HG03469 (cell line): ENCODE data around the gene KCNJ18.
"Not testable (repeated sequence)": the region's sequence is repeated elsewhere in the genome, so short reads cannot be mapped to it uniquely, and the experiment has no call there.

Experiments used
- ATAC-seq: cut with Tn5 transposase; IDR thresholded peaks from one replicate; pipeline ENCODE4 v1.9.1; 2021; ENCODE audit warnings: mild to moderate bottlenecking, moderate library complexity, moderate number of reproducible peaks; ENCODE audit not compliant: unreplicated experiment

Gene KCNJ18

DNA sequence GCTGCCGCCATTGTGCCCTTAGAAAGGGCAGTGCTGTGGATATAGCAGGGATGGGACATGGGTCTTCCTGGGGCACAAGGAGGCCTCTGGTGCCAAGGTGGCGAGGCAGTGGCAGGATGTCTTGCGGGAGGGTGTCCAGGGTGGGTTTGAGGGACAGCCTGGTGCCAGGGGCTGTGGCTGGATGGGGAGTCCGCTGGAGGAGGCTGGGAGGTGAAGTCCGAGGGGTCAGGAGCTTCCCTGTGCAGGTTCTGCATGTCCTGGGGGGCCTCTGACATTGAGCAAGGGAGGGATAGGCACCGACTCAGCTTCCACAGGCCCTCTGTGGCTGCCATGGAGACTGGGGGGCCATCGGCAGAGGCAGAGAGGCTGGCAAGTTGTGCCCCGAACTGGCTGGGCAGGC, 9.7 kb downstream of the KCNJ18 start:
- ATAC-seq: not testable (repeated sequence)

DNA sequence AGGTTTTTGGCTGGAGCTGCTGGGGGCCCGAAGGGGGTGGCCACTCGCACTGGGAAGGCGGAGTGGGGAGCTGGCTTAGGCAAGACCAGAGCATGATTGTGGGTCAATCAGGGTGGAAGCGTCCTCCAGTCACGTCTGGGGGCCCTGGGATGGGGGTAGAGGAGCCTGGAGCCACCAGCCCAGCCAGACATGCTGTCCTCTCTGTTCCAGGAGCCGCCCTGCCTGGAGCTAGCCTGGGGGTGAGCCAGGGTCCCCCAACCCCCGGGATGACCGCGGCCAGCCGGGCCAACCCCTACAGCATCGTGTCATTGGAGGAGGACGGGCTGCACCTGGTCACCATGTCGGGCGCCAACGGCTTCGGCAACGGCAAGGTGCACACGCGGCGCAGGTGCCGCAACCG, 10.2 kb downstream of the KCNJ18 start:
- ATAC-seq: not testable (repeated sequence)

DNA sequence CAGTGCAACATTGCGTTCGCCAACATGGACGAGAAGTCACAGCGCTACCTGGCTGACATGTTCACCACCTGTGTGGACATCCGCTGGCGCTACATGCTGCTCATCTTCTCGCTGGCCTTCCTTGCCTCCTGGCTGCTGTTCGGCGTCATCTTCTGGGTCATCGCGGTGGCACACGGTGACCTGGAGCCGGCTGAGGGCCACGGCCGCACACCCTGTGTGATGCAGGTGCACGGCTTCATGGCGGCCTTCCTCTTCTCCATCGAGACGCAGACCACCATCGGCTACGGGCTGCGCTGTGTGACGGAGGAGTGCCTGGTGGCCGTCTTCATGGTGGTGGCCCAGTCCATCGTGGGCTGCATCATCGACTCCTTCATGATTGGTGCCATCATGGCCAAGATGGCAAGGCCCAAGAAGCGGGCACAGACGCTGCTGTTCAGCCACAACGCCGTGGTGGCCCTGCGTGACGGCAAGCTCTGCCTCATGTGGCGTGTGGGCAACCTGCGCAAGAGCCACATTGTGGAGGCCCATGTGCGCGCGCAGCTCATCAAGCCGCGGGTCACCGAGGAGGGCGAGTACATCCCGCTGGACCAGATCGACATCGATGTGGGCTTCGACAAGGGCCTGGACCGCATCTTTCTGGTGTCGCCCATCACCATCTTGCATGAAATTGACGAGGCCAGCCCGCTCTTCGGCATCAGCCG, 10.8 kb downstream of the KCNJ18 start:
- not testable (repeated sequence) for ATAC-seq

DNA sequence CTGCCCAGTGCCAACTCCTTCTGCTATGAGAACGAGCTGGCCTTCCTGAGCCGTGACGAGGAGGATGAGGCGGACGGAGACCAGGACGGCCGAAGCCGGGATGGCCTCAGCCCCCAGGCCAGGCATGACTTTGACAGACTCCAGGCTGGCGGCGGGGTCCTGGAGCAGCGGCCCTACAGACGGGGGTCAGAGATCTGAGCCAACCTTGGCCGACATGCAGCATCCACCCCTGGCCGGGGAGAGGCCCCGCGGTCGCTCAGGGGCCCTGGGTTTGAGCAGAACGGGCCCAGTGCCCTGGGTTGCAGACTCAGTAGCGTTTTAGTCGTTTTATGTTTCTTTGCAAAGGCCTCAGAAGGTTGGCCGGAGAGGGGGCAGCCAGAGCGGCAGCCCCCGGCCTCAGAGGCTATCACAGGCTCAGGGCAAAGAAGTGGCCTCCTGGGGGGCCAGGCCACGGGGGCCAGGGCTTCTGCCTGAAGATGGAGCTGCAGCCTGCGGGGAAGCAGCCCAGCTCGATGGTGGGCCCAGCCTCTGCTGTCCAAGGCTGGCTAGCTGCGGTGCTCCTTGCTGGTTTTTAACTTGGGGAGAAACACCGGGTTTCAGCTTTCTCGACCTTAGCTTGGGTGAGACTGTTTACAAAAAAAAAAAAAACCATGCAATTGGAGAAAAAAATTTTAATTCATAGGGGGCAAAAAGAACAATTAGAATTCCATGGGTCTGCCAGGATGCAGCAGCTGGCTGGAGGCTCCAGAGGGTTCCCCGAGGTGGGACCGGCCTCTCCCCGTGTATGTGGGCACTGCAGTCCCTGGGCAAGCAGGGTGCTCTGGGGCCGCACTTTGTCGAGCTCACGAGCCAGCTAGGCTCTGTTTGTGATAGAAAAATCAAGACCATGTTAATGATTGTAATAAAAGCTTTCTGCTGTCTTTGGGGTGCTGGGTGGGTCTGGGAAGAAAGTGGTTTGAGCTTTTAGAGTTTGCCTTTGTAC, 11.9 kb downstream of the KCNJ18 start:
- ATAC-seq: not testable (repeated sequence)

DNA sequence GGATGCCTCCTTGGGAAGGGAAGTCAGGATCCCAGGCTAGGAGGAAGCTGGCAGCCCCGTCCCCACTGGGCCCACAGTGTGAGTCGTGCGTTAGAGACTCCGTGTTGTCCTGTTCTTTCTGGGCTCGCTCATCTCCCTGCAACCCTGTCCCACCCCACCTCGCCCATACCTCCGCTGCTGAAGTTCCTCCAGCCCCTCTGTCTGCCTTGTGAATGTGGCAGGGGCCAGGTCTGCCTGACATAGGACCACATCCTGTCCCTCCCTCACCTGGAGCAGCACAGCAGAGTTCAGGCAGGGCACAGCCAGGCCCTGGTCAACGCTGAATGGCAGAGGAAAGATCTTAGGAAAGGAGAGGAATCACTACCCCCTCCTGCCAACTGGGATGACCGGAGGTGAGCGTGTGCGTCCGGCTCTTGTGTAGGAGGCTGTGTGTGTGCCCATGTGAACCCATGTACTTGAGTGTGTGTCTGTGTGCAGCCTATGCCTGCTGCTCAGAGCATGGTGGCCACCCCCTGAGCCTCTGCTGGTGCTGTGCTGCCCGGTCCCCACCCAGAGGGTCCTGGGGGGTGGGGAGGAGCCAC, 12.8 kb downstream of the KCNJ18 start:
- no peak for ATAC-seq

DNA sequence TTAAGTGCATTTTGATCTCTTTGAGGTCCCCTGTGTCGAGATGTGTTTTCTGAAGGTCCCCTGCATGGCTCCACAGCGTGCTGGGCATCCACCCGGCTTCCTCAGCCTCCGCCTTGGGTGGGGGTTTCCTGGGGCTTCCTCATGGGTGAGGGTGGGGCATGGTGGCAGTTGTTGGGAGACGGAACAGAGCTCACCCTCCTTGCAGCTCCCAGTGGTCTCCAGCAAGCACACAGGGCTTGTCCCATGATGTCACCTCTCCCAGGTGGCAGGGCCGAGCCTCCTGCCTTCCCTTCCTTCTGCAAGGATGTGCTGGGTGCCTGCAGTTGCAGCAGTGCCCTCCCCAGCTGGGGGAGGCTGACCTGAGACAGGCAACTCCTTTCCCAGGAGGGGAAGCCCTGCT, 13.4 kb downstream of the KCNJ18 start:
- not testable (repeated sequence) for ATAC-seq

DNA sequence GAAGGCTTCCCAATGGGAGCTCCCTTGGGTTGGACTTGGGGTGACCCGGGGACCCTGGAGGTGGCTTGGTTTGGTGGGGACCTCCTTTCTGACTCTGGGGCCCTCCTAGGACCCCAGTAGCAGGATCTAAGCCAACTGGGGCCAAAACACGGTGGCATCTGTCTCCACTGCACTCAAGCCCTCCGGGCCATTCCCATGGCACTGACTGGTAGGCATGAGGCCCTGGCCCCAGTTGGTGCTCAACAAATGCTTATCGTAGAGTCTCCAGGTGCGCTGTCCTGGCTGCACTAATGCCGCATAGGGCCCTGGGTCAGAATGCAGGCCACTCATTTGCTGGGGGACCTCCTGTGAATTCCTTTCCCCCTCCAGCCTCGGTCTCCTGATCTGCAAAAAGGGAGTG, 14.2 kb downstream of the KCNJ18 start:
- ATAC-seq: not testable (repeated sequence)

DNA sequence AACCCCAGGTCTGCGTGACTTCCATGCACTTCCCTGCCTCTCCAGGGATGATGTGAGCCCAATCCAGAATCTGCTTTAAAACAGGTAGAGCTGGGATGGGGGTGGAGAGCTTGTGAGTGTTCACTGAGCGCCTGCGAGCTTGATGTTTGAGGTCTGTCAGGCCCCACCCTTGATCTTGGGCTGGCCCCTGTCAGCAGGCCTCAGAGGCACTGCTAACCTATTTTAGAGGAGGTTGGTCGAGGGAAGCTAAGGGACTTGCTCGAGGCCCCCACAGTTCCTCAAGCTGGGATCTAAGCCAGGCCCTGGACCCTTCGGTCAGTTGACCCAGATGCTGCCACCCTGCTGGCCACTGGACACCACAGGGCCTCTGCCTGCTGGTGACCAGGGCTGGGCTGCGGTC, 14.8 kb downstream of the KCNJ18 start:
- ATAC-seq: not testable (repeated sequence)

DNA sequence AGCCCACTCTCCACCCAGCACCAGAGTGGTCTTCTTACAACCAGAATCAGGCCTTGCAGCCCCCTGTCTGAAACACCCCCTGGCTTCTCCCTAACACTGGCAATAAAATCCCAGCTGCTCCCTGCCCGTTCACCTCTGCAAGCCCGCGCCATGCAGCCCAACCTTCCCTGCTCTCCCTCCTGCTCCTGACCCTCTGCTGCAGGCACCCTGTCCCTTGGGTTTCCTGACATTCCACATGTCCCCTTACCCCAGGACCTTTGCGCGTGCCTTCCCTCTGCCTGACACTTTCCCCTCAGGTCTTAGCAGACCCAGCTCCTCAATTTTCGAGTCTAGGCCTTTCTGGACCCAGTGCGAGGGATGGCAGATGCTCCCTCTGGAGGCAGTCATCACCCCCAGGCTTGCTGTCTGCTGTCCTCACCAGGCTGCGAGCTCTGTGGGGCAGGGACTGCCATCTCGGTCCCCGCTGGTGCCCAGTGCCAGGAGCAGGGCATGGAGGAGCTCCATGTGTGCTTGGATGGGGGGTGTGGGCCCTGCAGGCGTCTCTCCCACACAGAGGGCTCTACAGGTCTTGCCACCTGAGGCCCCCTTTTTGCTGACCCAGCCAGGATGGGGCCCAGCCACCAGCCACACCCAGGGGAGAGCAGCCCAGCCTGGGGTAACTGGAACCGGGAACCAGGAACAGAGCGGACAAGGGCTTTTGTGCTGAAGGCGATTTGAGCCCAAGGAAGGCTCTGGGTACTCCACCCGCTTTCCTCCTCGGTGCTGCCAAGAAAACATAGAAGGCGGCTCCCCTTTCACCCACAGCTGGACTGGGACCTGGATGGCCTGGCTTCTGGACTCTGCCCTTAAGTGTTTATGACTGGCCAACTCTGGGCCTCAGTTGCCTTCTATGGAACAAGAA, 15.6 kb downstream of the KCNJ18 start:
- ATAC-seq: not testable (repeated sequence)

DNA sequence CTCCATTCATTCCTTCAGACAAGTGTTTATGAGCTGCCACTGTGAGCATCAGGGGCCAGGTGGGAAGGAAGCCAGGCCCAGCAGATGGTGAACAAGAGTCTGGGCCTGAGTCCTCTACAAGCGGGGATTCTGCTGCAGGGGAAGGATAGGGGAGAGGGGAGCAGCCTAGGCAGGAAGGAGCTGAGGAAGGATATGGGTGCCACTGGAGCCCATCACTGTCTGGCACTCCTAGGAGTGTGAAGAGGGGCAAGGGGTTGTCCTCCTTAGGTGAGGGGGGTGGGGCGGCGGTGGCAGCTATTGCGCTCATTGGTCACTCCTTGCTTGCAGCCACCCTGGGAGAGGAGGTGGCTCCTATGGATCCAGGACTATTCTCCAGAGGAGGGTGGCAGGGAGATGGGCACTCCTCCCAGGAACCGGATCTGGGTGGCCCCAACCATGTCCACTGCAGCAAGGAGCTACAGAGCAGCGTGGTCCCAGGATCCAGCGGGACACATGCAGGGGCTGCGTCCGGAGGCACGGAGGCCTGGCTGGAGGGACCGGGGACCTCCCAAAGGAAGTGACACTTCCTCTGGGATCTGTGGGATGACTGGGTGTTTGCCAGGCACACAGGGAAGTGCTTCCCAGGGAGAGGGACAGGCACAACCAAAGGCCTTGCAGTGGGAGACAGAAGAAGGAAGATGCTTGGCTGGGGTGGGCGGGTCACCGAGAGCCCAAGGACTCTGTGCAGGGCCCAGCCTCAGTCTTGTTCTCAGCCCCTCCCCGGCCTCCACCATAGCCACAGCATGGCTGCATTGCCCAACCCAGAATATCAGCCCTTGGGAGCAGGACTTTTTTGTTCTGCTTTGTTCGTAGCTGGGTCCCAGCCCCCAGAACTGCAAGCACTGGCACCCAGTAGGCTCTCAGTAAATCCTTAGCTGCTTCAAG, 16.6 kb downstream of the KCNJ18 start:
- not testable (repeated sequence) for ATAC-seq

DNA sequence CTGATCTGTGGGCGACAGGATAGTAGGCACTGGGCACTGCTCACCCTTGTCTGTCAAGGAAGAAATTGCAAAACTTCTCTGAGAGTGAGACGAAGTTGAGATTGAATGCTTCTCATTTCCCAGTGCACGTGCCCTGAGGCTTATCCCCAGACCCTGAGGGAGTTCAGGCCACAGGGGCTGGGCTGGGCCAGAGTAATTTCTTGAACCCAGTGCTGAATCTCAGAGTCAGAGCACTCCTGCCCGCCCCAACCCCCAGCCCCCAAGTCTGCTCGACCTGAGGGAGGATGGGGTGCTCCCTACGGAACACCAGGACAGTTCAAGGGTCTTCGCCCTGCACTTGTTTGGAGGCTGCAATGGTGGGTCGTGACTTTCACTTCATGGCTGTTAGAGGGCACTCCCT, 17.7 kb downstream of the KCNJ18 start:
- not testable (repeated sequence) for ATAC-seq

DNA sequence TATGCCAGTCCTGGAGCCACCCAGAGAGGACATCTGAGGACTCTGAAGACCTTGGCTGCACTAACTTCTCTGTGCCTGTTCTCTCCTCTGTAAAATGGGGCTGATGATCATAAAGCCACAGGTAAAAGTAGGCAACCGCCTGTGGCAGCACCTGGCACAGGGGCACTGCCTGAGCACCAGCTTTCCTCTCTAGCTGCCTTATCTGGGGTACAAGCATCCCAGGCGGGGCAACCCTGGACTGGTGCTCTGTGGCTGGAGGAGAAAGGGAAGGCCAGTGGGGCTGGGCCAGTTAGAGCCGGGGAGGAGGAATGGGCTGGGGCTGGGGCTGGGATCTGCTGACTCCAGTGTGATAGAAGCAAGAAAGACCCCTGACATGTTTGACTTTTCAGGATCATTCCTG, 18.2 kb downstream of the KCNJ18 start:
- not testable (repeated sequence) for ATAC-seq

DNA sequence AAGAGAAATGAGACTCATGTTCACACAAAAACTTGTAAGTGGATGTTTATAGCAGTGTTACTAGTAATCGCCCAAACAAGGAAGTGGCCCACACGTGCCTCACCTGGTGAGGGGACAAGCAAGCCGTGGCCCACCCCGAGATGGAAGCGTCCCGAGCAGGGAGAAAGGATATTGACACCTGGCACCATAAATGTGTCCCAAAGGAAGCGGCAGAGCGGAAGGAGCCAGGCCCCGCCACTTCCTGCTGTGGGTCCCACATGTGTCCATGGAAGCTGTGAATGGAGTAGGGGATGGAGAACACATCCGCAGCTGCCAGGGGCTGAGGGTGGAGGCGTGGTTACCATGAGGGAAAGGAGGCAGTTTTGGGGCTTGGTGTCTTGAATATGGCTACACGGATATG, 18.9 kb downstream of the KCNJ18 start:
- no peak for ATAC-seq

DNA sequence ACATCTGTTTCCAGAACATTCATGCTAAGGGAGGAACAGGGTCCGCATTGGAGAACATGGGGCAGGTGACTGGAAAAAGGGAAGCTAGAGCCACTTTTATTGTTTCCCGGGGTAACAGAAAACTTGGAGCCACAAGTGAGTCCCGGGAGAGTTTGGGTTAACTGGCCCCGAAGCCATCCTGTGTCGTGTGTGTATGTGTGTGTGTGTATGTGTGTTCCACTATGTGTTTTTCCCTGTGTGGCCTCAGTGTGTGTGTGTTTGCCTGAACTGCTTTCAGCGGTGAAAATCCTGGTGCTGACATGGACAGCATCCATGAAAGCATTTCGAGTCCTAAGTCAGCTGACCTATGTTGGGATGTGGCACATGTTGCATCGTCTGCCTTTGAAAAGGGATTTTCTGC, 20.7 kb downstream of the KCNJ18 start:
- ATAC-seq: not testable (repeated sequence)

DNA sequence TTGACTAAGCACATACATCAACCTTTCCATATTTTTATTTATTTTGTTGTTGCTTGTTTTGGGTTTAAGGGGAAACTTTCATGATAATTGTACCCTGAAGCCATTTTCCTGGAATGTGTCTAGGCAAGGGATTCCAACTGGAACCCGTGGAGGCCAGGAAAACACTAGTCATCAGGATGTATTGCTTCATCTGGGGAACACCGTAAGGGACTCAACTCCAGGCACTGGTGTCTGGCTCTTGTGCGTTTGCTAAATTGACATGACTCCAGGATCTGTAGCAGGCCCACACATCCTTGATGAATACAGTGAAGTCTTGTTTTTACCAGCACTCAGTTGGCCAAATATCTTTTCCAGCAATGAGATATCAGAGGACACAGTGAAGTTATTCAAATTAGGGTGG, 21.3 kb downstream of the KCNJ18 start:
- ATAC-seq: not testable (repeated sequence)

DNA sequence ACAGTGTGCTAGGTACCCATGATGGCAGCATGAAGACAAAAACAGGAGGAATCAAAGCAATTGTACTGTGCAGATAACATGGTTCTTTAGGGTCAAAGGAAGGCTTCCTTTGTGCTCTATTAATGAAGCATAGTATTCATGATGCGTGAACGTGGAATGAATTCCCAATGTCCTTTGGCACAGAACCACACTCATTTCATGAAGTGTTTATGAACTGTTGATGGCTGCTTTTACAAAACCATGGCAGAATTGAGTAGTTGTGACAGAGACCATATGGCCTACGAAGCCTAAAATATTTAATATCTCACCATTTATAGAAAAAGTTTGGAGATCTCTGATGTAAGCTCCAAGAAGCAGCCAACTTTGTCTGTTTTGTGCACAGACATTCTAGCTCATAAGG, 22.4 kb downstream of the KCNJ18 start:
- ATAC-seq: not testable (repeated sequence)

DNA sequence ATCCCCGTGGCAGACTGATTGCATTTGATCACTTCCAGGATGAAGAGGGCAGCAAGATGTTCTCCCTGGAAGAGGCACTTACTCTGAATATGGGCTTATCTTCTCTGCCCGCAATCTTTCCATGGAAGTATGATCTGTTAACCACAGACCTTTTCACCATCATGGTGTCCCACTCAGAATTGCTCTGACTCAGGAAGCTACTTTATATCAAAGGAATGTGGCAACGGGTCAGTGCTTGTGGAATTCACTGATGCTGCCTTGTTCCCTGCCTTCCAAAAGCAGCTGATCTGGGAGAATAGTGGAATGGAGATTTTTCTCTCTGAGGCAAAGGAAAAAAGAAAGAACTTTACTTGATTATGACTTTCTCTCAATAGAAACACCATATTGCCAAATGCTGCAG, 23.6 kb downstream of the KCNJ18 start:
- ATAC-seq: not testable (repeated sequence)

DNA sequence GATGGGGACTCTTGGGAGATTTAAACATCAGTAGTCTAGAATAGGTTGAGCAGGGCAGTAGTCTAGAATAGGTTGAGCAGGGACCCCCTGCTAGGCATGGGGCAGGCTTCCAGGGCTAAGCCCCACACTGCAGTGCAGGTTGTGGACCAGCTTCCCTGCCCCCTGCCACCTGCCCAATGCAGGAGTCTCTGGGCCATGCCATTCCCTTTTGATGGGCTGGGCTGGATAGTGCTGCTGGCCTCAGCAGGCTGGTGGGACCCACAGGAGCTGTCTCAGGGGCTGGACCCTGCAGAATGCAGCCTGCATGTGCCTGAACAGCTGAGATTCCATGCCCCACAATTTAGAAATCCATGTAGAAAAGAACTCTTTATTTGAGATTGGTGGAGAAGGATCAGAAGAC, 26.6 kb downstream of the KCNJ18 start:
- ATAC-seq: not testable (repeated sequence)

DNA sequence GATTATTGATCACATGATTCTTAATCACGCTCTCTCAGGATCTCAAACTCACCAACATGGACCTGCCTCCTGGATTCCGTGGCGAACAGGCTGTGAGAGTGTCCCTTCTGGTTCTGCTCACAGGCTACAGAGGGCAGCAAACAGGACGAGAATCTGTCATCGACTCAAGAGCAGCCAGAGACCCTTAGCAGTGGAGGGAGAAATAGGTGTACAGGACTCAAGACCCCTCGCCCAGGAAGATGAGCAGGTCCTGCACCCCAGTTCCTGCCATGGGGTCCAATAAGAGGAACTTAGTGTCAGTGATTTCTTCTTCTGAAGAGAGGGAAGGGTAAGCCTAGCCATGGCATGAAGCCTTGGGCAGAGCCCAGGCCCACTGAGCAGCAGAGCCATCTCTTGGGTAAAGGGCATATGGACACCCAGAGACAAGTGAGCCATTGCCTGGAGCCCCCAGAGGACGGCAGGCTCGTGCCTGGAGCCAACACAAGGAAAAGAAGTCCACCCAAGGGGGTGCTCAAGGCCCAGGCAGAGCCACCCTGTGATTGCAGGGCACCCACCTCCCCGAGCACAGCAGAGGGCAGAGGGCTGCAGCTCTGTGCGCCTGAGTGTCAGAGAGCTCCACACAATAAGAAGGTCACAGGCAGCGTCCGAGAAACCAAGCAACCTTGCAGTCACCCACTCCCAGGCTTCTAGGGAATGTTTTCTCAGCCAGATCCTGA, 27.3 kb downstream of the KCNJ18 start:
- not testable (repeated sequence) for ATAC-seq
